ENCODE measurements around the gene CYTH4.

CYTH4 gene

GRCh38 chr22:37270928-37271650 is 11.2 kb upstream of the CYTH4 start:
- DNase-seq: no peak

GRCh38 chr22:37273126-37273845 is 9.0 kb upstream of the CYTH4 start:
- no peak for DNase-seq

GRCh38 chr22:37273846-37274225 is 8.5 kb upstream of the CYTH4 start:
- DNase-seq: no peak

- no peak for DNase-seq
These were observed 7.9 kb upstream of the CYTH4 start for GRCh38 chr22:37274380-37274862.

GRCh38 chr22:37275134-37275533 is 7.2 kb upstream of the CYTH4 start:
- DNase-seq: no peak

DNA sequence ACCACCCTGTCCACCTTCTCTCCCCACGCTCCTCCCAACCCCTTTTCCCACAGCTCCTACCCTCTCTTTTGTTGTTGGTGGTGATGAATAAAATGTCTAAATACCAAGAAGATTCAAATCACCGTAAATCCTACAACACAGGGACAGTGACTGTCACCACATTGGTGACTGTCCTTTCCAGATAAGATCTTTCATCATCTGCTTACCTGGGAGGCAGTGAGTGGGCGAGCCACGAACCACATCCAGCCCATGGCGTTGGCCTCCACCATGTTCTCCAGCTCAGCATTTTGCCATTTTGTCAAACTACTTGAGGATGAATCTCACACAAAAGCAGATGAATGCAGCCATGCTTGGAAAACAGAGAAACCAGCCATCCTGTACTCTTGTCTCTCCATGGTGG is 6.7 kb upstream of the CYTH4 start:
- no peak for DNase-seq

GRCh38 chr22:37276776-37277175 is 5.5 kb upstream of the CYTH4 start:
- DNase-seq: no peak

- no peak for DNase-seq
These were observed 4.9 kb upstream of the CYTH4 start for GRCh38 chr22:37277384-37277783.

- no peak for DNase-seq
These were observed 4.0 kb upstream of the CYTH4 start for GRCh38 chr22:37278261-37278660.

GRCh38 chr22:37279331-37280181 is 2.8 kb upstream of the CYTH4 start:
- no peak for DNase-seq

GRCh38 chr22:37280718-37281117 is 1.6 kb upstream of the CYTH4 start:
- DNase-seq: no peak

DNA sequence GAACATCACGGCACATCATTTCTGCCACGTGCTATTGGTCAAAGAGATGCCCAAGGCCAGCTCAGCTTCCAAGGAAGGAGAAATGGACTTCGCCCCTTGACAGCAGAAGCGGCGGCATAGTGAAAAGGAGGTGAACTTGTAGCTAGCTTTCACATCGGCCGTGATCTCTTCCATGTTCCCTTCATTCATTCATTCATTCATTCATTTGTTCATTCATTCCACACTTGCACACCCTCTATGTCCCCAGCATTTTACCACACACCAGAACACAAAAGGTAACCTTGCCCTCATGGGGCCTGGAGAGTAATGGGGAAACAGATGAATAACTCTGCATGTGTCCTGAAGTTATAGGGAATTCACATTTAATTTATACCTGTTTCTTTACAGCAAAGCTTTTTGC is 1.1 kb upstream of the CYTH4 start:
- DNase-seq: no peak

- DNase-seq: no peak
These were observed 493 bp upstream of the CYTH4 start for GRCh38 chr22:37281646-37282384.

DNA sequence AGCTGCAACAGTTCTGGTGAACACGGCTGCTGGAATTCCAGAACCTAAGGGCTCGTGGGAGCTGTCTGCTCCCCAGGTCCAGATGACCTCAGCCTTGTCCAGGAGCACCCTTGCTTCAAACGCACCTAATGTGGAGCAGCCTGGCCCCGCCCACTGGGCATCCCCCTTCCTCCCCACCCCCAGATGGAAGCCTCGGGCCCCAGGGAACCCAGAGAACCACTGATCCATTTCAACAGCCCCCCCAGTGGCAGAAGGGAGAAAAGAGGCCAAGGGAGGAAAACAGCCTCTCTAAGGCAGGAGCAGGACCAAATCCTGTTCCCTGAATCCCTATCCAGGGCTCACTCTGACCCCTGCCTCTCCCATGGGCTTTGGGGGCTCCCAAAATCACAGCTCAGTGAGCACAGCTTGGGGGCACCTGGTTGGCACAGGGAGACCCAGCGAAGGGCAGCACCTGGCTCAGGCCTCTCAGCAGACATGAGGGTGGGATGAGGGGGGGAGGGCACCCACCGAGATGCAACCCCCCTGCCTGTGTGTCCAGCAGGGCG is 1.2 kb downstream of the CYTH4 start:
- DNase-seq: no peak

DNA sequence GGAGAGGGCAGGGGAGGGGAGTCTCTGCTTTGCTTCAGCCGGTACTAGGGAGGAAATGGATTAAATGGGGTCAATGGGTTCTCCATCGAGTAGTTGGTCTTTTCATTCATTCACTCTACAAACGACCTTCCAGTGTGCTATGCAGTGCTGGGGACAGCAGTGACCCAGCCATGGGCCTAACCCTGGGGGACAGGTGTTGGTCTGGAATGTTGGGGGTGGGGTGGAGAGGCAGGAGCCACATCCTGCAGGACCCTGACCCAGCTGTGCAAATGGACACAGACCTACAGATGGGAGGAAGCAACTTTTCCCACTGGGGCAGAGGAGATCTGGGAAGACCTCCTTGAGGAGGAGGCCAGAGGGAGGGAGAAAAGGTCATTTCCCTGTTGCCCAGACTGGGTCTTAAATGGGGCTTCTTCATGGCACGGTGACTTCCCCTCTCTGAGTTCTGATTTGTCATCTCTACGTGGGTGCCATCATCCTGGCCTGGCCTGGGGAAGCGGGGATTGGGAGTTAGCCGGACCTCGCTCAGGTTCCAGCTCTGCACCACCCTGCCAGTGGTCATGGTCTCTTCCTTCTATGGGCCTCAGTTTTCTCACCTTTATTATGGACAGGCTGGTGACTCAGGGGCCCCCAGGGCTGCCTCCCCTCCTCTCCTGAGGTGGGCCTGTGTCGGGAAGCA is 2.0 kb downstream of the CYTH4 start:
- no peak for DNase-seq

DNA sequence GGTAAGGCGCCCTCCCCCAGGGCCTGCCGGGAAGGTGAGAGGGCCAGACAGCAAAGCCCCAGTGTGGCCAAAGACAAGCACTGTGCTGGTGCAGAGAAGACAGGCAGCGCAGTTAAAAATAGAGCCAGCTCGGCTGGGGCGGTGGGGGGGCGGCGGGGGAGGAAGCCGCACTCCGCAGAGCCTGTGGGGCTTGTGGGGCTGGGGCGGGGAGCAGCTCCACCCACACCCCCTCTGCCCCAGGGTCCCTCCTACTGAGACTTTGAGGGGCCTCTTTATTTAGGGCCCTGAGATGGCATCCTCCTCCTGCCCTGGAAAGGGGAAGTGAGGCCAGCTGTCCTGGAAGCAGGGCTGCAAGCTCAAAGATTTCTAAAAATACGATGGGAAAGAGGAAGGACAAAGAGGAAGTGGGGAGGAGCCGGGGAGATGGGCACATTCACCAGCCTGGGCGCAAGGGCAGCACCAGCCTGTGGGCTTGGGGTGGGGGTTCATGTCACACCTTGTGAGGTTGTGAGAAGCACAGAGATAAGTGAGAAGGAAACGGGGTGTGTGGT is 2.6 kb downstream of the CYTH4 start:
- DNase-seq: peak in 2 of 4 experiments; percentile 25 to 29

DNA sequence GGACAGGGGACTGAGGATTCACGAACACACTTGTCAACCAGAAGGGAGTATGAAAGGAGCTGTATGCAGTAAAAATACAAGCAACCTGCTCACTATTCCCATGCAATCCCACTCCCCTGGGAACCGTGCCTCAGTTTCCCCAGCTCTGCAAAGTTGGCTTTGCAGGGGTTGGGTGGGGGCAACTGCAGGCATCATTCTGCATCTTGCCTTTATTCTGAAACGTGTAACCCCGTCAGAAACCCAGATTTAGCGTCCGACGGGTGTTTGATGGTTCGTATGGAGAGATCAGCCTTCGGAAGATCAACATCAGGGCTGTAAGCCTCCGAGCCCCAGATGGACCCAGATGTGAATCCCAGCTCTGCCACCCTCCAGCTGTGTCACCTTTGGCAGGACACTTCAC is 3.6 kb downstream of the CYTH4 start:
- DNase-seq: no peak

GRCh38 chr22:37287550-37287951 is 5.2 kb downstream of the CYTH4 start:
- no peak for DNase-seq

GRCh38 chr22:37288521-37288920 is 6.2 kb downstream of the CYTH4 start:
- DNase-seq: no peak

- DNase-seq: no peak
These were observed 6.9 kb downstream of the CYTH4 start for GRCh38 chr22:37289156-37289735.

DNA sequence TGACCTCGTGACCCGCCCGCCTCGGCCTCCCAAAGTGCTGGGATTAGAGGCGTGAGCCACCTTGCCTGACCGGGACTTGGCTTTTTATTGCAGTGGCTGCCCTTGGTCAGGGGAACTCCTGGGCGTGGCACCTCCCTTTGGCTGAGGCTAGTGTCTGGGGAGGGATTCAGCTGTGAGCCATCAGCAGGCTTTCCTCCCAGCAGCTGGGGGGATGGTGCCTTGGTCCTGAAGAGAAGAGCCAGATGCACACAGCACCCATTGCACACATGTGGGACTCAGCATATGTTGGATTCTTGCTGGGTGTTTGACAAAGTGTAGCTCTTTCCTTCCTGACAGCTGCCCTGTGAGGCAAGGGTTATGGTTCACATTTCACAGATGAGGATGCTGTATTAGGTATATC is 8.4 kb downstream of the CYTH4 start:
- no peak for DNase-seq
